ENCODE data around the gene PDZD2.
A peak's percentile ranks its signal among the peaks of the same experiment; 100 is the strongest.
"Not testable (repeated sequence)": the region's sequence is repeated elsewhere in the genome, so short reads cannot be mapped to it uniquely, and the experiment has no call there.

Gene PDZD2

DNA sequence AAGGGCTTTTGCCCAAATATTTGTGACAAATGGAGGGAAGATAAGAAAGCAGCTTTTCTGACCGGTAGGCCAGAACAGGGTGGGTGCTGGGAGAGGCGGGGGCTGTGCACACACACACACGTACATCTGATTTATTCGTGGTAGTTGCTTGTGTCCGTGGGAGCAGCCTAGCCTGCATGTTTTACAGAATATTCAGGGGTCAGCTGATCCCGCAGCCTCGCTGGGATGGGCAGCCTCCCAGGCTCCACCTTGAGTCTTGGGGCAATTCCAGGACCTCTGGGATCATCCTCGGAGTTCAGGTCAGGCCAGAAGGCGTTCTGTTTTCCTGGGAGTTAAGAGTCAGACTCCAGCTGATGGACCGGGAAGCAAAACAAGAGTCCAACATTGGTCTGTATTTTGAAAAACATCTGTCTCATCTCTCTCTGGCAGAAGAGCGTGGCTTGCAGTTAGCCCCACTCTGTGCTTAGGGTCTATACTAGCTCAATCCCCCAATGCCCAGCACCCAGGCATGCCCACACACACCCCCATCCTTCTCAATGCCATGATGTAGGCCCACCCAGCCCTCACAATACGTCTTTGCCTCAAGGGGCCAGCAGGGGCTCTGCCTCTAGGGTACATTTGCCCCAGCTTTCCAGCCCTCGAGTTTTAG lies 324.6 kb downstream of the PDZD2 start:
- Histone ChIP-seq H3K4me1 (0 out of 2 replicates have a peak, but pooled peaks cover 3% of the 10 kb centered on the region), H3K27me3 (no peaks in the 10 kb centered on the region; the same call in 1 of the 2 replicates), H3K36me3 (no peaks in the 10 kb centered on the region), H3K4me3 (ENCODE audit: low read depth, low read length) (no peak overlapping the region), H3K9me3 (no peaks in the 10 kb centered on the region)
- TF ChIP-seq, protein P1, sequence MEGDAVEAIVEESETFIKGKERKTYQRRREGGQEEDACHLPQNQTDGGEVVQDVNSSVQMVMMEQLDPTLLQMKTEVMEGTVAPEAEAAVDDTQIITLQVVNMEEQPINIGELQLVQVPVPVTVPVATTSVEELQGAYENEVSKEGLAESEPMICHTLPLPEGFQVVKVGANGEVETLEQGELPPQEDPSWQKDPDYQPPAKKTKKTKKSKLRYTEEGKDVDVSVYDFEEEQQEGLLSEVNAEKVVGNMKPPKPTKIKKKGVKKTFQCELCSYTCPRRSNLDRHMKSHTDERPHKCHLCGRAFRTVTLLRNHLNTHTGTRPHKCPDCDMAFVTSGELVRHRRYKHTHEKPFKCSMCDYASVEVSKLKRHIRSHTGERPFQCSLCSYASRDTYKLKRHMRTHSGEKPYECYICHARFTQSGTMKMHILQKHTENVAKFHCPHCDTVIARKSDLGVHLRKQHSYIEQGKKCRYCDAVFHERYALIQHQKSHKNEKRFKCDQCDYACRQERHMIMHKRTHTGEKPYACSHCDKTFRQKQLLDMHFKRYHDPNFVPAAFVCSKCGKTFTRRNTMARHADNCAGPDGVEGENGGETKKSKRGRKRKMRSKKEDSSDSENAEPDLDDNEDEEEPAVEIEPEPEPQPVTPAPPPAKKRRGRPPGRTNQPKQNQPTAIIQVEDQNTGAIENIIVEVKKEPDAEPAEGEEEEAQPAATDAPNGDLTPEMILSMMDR (IDR thresholded peaks at IDR 0.05; ENCODE audit: low read depth, low read length): no peak
- no peak for DNase-seq

DNA sequence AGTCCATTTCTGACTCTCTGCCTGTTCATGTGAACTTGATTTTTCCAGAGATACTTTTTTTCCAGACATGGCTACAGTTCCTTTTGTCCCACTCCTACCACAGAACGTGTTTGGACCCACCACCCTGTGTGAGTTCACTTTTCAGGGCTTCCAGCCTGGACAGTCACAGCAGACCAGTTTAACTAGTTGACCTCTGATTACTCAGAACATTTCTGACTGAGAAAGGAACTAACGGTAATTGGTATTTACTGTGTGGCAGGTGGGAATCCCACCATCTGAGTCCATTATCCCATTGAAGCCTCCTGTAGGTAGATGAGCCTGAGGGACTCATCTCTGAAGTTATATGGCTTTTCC lies 325.1 kb downstream of the PDZD2 start:
- Histone ChIP-seq H3K4me3 (ENCODE audit: low read depth, low read length) (no peak overlapping the region), H3K9me3 (no peaks in the 10 kb centered on the region), H3K36me3 (no peaks in the 10 kb centered on the region), H3K4me1 (0 out of 2 replicates have a peak, but pooled peaks cover 3% of the 10 kb centered on the region), H3K27me3 (no peaks in the 10 kb centered on the region; the same call in 1 of the 2 replicates)
- no peak for DNase-seq
- TF ChIP-seq, protein P1 (IDR thresholded peaks at IDR 0.05; ENCODE audit: low read depth, low read length): no peak

DNA sequence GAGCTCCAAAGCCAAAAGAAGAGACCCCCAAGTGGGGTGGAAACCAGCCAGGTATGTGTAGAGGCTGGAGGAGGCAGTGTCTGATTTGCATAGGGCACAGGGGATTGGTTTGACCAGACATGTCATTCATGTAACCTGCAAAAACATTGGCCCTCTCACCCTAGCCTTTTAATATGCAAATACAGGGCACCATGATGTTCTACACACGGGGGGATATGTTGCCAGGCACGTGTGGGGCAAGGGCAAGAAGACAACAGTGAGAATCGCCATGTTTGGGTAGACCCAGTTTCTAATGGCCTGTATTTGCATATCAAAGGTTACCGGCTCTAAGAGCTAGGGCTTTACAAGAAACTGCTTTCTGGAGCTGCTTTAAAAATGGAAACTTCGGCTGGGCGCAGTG lies 326.3 kb downstream of the PDZD2 start:
- Histone ChIP-seq H3K4me1 (0 out of 2 replicates have a peak, but pooled peaks cover 3% of the 10 kb centered on the region), H3K36me3 (no peaks in the 10 kb centered on the region), H3K27me3 (no peaks in the 10 kb centered on the region; the same call in 1 of the 2 replicates), H3K9me3 (no peaks in the 10 kb centered on the region), H3K4me3 (ENCODE audit: low read depth, low read length) (no peak overlapping the region)
- TF ChIP-seq, protein P1 (IDR thresholded peaks at IDR 0.05; ENCODE audit: low read depth, low read length): no peak
- DNase-seq: no peak

DNA sequence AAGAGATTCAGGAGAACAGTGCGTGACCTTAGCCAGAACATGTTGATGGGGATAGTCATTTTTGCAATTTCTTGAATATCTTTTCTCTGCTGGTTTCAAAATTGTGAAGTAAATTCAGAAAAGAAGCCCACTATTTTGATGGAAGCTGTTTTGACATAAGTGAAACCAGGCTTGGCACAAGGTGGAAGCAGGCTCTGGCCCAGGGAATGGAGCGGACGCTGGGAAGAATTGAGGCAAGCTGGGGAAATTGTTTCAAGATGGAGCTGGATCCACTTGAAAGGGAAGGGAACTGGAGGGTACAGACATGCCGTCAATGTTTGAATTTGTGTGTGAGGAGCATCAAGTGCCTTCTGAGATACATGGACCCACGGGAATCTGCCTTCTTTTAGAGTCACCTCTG lies 328.0 kb downstream of the PDZD2 start:
- TF ChIP-seq, protein P1 (IDR thresholded peaks at IDR 0.05; ENCODE audit: low read depth, low read length): no peak
- Histone ChIP-seq H3K36me3 (no peaks in the 10 kb centered on the region), H3K27me3 (no peaks in the 10 kb centered on the region; the same call in 1 of the 2 replicates), H3K4me1 (0 out of 2 replicates have a peak, but pooled peaks cover 3% of the 10 kb centered on the region), H3K4me3 (ENCODE audit: low read depth, low read length) (no peak overlapping the region), H3K9me3 (no peaks in the 10 kb centered on the region)
- no peak for DNase-seq

DNA sequence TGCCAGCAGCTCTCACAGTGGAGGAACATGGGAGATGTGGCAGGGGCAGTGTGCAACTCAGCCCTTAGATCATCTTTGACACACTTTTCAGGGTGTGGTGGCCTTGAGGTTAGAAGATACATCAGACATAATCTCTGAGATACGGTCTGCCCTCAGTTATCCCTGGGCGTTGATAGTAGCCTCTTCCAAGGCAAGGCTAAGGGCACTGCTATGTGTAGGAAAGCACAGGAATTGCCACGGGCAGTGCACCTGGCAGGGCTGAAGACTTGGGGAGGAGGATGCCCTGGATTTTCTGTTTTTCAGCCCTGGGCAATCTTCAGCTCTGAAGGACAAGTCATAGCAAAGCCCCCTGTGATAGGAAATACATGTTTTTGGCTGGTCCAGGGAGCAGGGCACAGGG lies 328.5 kb downstream of the PDZD2 start:
- 0 out of 2 replicates have a peak, but pooled peaks cover 3% of the 10 kb centered on the region for H3K4me1 ChIP-seq
- H3K27me3 ChIP-seq: no peaks in the 10 kb centered on the region; the same call in 1 of the 2 replicates
- no peaks in the 10 kb centered on the region for H3K9me3 ChIP-seq
- TF ChIP-seq, protein P1 (IDR thresholded peaks at IDR 0.05; ENCODE audit: low read depth, low read length): no peak
- no peak for DNase-seq
- H3K36me3 ChIP-seq: no peaks in the 10 kb centered on the region
- H3K4me3 ChIP-seq (ENCODE audit: low read depth, low read length): no peak overlapping the region

DNA sequence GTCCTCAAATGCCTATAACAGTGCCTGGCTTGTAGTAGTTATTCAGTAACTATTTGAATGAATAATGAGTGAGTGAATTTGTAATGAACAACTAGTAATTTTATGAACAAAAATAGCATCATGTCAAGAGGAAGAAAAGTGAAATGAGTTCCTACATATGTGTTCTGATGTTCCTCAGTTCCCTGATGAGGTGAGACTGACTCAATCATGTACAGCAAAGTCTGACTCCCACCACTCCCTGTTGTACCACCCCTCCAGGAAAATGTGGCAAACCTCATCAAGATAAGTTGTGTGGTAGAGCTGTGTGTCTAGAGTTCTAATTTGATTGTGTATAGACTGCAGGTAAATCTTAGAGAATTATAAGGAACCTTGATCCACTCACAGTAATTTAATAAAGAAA lies 333.6 kb downstream of the PDZD2 start:
- no peaks in the 10 kb centered on the region for H3K36me3 ChIP-seq
- TF ChIP-seq, protein P1 (IDR thresholded peaks at IDR 0.05; ENCODE audit: low read depth, low read length): no peak
- H3K4me3 ChIP-seq (ENCODE audit: low read depth, low read length): no peak overlapping the region
- H3K9me3 ChIP-seq: no peaks in the 10 kb centered on the region
- H3K27me3 ChIP-seq: no peaks in the 10 kb centered on the region
- no peak for DNase-seq
- no peaks in the 10 kb centered on the region for H3K4me1 ChIP-seq

DNA sequence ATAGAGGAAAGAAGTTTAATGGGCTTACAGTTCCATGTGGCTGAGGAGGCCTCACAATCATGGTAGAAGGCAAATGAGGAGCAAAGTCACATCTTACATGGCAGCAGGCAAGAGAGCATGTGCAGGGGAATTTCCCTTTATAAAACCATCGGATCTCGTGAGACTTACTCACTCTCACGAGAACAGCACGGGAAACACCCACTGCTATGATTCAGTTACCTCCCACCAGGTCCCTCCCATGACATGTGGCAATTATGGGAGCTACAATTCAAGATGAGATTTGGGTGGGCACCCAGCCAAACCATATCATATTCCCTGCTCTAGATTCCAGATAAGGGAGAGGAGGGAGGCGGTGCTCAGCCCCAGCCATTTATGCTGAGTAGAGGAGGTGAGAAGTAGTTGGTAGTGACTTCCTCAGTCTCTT lies 336.3 kb downstream of the PDZD2 start:
- H3K4me3 ChIP-seq (ENCODE audit: low read depth, low read length); H3K27me3 ChIP-seq; H3K9me3 ChIP-seq; H3K36me3 ChIP-seq; H3K4me1 ChIP-seq: not testable (repeated sequence)
- DNase-seq: peak; percentile 66
